GM12873 (cell line): ENCODE measurements around the gene MAJIN.

Source experiments
- CTCF ChIP-seq: IDR thresholded peaks from 2 replicates; pipeline ENCODE4 v1.5.1; 2012; ENCODE audit warnings: low read depth, mild to moderate bottlenecking, moderate library complexity, low read length, control low read depth; ENCODE audit not compliant: insufficient read depth; ENCODE audit errors: missing control alignments

MAJIN gene

GRCh38 chr11:64920124-64920523, 51.8 kb downstream of the MAJIN start:
- no peak for TF ChIP-seq CTCF

- no peak for TF ChIP-seq CTCF
Measured at GRCh38 chr11:64919627-64920026, 52.3 kb downstream of the MAJIN start.

GRCh38 chr11:64918017-64918416, 53.9 kb downstream of the MAJIN start:
- TF ChIP-seq CTCF: peak; percentile 32

GRCh38 chr11:64917663-64917995, 54.3 kb downstream of the MAJIN start:
- no peak for TF ChIP-seq CTCF

GRCh38 chr11:64916775-64917662, 54.9 kb downstream of the MAJIN start, which contains the start of gene ATG2A:
Gene ATG2A (minus strand): TSS chr11:64917209. CDS start chr11:64917135, 74 bp downstream.
- TF ChIP-seq CTCF: no peak

GRCh38 chr11:64916040-64916774, 55.7 kb downstream of the MAJIN start:
- no peak for TF ChIP-seq CTCF

GRCh38 chr11:64915376-64915887, 56.5 kb downstream of the MAJIN start:
- no peak for TF ChIP-seq CTCF
